ENCODE measurements around the gene GLTP.

DNA sequence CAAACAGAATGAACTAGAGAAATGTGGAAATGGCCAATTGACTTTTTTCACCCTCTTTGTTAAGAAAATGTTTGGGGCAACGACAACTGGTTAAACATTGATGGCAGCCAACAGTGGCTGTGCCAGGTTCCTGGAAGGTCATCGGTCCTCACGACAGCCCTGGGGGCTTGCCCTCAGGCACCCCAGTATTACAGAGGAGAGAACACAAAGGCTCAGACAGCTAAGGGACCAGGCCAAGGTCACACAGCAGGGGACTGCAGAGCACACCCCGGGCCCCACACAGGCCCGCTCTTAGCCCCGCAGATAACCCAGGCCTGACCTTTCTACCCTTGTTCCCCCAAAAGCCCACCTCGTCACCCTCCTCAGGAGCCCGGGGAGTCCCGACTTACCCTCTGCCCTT is 48.4 kb downstream of the GLTP start:
- TF ChIP-seq, protein P1, sequence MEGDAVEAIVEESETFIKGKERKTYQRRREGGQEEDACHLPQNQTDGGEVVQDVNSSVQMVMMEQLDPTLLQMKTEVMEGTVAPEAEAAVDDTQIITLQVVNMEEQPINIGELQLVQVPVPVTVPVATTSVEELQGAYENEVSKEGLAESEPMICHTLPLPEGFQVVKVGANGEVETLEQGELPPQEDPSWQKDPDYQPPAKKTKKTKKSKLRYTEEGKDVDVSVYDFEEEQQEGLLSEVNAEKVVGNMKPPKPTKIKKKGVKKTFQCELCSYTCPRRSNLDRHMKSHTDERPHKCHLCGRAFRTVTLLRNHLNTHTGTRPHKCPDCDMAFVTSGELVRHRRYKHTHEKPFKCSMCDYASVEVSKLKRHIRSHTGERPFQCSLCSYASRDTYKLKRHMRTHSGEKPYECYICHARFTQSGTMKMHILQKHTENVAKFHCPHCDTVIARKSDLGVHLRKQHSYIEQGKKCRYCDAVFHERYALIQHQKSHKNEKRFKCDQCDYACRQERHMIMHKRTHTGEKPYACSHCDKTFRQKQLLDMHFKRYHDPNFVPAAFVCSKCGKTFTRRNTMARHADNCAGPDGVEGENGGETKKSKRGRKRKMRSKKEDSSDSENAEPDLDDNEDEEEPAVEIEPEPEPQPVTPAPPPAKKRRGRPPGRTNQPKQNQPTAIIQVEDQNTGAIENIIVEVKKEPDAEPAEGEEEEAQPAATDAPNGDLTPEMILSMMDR (IDR thresholded peaks at IDR 0.05) = no peak
- TF ChIP-seq POLR2A (IDR thresholded peaks at IDR 0.05) = no peak
